GM12872 (cell line): Measurements from ENCODE around the gene OR8H1.

Experiments used
- TF ChIP-seq, protein P1 (sequence below): IDR thresholded peaks from 3 replicates; pipeline ENCODE4 v1.5.1; 2011; ENCODE audit warnings: low read depth, mild to moderate bottlenecking, low read length, moderate library complexity; ENCODE audit not compliant: insufficient read depth

Gene OR8H1

DNA sequence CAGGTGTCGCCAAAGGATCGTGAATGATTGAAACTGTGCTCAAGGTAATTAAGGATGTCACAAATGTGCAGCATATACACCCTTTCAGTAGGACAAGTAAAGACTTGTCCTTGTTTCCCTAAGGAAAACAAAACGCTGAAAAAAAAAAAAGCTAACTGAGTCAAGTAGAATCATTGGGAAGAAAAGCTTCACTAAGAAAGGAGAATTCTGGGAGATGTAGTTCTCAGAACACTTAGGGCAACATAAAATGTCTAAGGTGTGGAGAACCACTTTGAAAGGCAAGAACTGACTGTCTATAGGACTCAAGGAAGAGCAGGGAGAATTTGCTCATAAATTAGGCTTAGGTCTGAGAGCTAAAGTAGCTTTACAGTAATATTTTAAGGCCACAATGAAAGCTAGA lies 21.0 kb downstream of the OR8H1 start:
- TF ChIP-seq, protein P1, sequence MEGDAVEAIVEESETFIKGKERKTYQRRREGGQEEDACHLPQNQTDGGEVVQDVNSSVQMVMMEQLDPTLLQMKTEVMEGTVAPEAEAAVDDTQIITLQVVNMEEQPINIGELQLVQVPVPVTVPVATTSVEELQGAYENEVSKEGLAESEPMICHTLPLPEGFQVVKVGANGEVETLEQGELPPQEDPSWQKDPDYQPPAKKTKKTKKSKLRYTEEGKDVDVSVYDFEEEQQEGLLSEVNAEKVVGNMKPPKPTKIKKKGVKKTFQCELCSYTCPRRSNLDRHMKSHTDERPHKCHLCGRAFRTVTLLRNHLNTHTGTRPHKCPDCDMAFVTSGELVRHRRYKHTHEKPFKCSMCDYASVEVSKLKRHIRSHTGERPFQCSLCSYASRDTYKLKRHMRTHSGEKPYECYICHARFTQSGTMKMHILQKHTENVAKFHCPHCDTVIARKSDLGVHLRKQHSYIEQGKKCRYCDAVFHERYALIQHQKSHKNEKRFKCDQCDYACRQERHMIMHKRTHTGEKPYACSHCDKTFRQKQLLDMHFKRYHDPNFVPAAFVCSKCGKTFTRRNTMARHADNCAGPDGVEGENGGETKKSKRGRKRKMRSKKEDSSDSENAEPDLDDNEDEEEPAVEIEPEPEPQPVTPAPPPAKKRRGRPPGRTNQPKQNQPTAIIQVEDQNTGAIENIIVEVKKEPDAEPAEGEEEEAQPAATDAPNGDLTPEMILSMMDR, result no peak

DNA sequence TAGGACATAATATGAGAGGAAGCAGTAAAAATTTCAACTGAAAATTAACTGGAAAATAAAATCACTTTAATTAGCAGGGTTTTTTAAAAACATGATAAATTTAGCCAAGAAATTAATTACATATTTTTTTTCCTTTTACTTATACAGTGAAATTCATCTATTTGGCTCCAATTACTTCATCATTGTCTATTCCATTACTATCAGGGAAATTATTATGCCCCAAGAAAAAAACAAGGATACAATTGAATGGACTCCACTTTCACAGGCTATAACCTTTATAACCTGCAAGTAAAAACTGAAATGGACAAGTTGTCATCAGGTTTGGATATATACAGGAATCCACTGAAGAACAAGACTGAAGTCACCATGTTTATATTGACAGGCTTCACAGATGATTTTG lies 40.1 kb downstream of the OR8H1 start, which contains the start of gene OR5T3:
Gene OR5T3, plus strand, starts transcription at position 301 of the 400 bp plus-strand sequence. Its CDS starts 0 bp downstream, at position 301.
- TF ChIP-seq, protein P1, result no peak
